ENCODE results near the gene CDC45. TPM values are rescaled to one million over a fixed set of nuclear protein-coding genes. Genes with fewer than 3 reads are reported as not detected.

Gene CDC45
- total RNA-seq, 1 donor from 2014 or later, result 0.82 TPM

DNA sequence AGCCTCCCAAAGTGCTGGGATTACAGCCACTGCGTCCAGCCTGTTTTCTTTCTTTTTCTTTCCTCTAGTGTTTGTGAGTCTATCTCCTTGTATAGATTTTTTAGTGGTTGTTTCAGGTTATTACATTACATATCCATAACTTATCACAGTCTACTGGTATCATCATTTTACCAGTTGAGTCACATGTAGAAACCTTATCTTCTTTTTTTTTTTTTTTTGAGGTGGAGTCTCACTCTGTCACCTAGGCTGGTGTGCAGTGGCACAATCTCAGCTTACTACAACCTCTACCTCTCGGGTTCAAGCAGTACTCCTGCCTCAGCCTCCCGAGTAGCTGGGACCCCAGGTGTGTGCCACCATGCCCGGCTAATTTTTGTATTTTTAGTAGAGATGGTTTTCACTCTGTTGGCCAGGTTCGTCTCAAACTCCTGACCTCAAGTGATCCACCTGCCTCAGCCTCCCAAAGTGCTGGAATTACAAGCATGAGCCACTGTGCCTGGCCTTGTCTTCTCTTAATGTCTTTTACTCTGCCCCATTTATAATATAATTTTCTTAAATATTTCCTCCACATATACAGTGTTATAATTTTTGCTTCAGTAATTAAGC lies 11.0 kb downstream of the CDC45 start:
- FAIRE-seq, result no peak
- no peak for DNase-seq (ENCODE audit: low spot score in 2 of 2)

DNA sequence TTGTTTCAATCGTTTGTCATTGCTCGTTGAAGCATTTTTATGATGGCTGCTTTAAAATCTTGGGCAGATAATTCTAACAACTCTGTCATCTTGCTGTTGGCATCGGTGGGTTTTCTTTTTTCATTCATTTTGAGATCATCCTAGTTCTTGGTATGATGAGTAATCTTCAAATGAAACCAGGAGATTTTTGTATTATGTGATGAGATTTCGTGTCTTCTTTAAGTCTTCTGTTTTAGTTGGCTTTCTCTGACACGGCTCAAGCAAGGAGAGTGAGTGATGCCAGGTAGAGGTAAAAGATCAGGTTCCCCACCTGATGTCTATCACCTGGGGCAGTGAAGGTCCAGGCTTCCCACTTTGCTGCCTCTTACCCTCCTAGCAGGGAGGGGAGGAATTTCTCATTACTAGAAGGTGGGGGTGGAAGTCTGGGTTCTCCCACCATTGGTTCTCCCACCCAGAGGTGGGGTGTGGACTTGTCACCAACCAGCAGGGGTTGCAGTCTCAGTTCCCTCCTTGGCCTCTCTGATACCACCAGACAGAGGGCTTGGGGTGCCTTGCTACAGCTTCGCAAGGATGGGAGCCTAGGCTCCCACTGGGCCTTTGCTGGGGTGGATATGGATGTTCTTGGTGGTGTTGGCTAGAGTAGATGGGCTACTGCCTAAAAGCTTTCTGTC lies 12.9 kb downstream of the CDC45 start:
- no peak for FAIRE-seq
- no peak for DNase-seq (ENCODE audit: low spot score in 2 of 2)

DNA sequence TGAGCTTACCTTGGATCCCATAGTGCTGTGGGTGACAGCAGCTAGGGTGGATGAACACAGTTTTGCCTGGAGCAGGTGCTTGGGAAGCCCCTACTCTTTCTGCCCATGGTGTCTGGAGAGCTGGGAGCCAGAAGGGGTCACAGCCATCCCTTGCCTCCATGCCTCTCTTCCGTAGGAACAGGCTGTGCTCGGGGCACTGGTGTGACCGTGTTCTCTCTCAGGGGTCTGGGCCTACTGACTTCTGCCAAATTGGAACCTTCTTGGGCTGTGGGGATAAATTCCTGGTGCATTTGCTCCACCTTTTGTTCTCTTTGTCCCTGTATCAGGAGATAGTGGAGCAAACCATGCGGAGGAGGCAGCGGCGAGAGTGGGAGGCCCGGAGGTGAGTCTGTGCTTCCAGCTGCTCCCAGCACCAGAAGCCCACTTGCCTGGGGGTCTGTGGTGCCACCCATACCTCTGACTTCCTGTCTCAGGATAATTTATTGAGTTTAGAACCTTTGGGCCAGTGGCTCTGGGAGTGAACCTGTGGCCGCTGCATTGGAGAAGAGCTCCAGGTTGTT lies 14.4 kb downstream of the CDC45 start:
- FAIRE-seq (no peak), DNase-seq (ENCODE audit: low spot score in 2 of 2) (no peak)

DNA sequence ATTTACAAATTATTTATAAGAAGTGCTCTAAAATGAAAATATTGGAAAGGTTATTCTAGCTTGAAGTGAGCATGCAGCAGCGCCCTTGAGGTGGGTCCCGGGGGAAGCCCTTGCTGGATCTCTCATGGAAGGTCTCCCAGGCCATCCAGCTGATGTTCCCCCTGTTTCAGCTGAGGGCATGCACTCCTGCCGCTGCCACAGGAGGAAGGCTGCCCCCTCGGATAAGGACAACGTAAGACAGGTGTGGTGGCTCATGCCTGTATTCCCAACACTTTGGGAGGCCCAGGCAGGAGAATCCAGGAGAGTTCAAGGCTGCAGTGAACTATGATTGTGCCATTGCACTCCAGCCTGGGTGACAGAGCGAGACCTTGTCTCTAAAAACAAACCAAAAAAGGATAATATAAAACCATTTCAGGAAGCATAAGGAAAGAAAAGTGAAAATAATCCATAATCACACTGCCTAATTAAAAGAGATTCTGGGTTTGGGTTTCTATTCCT lies 15.0 kb downstream of the CDC45 start:
- no peak for DNase-seq (ENCODE audit: low spot score in 2 of 2)
- FAIRE-seq, result no peak

- DNase-seq (ENCODE audit: low spot score in 2 of 2), result no peak
- FAIRE-seq, result no peak
Observed at GRCh38 chr22:19495562-19496323, 16.0 kb downstream of the CDC45 start.

DNA sequence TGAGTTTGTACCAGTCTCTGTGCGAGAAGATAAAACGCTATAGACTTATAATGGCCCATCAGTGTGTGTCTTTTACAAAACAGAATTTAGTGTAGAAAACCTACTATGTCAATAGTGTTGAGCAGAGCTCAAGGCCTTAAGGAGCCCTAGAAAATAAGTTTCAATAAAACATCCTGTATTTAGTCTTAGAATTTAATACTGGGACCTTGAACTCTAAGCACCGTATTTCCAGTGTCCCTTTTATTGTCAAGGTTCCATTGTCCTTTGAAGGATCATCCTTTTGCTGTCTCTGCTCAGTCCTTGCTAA lies 16.6 kb downstream of the CDC45 start:
- DNase-seq (ENCODE audit: low spot score in 2 of 2) (no peak), FAIRE-seq (no peak)

DNA sequence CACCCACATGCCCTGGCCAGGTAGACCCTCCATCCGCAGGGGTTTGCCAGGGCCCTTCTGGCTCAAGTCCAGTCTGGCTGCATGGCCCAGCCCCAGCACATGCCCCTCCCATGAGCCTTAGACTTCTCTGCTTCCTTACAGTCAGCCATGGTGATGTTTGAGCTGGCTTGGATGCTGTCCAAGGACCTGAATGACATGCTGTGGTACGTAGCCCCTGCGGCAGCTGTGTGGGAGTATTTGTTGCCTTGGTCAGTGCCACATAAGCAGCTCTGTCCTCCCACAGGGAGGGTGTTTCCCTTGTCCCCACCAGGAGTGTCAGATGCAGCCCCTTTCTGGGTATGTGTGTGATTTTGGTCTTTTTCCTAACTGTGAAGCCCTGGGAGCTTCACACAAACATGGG lies 17.5 kb downstream of the CDC45 start:
- DNase-seq (ENCODE audit: low spot score in 2 of 2) (peak in 1 of 2 donors; percentile 34), FAIRE-seq (no peak)

GRCh38 chr22:19498154-19498865 lies 18.6 kb downstream of the CDC45 start:
- DNase-seq (ENCODE audit: low spot score in 2 of 2) (no peak), FAIRE-seq (no peak)

DNA sequence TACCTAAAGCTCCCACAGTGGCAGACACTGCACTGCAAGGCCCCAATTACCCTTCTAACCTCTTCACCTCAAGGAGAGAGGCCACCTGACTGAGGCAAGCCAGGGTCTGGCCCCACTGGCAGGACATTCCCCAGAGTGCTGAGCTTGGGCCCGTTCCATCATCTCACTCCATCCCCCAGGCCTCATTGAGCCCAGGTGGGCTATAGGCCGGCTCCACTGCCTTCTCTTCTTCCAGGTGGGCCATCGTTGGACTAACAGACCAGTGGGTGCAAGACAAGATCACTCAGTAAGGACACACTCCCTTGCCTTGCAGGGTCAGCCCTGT lies 19.1 kb downstream of the CDC45 start:
- no peak for FAIRE-seq
- DNase-seq (ENCODE audit: low spot score in 2 of 2), result no peak

GRCh38 chr22:19499236-19499879 lies 19.6 kb downstream of the CDC45 start:
- DNase-seq (ENCODE audit: low spot score in 2 of 2) (no peak), FAIRE-seq (no peak)

- FAIRE-seq, result no peak
- DNase-seq (ENCODE audit: low spot score in 2 of 2), result no peak
Observed at GRCh38 chr22:19499880-19500242, 20.1 kb downstream of the CDC45 start.

DNA sequence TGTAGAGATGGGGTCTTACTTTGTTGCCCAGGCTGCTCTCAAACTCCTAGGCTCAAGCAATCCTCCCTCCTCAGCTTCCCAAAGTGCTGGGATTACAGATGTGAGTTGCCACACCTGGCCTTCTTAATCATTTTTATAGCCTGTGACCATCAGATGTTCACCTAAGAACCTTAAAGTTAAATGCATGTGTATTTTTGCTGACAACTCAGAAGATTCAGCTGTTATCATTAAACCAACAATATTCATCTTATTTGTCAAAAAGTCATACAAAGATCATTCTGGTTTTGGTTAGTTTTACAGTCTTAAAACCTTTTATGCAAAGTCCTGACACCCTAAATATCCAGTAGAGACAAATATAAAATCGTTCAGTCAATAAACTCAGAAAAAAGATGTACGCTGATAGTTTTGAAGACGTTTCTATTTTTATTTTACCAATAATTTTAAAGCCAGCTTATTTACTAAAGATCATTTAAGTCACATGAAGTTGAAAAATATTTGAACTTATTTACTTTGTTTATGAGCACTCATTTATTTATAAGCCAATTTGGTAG lies 22.3 kb downstream of the CDC45 start:
- FAIRE-seq (no peak), DNase-seq (ENCODE audit: low spot score in 2 of 2) (no peak)

- no peak for FAIRE-seq
- DNase-seq (ENCODE audit: low spot score in 2 of 2), result no peak
Observed at GRCh38 chr22:19503367-19503766, 23.6 kb downstream of the CDC45 start.

- FAIRE-seq (no peak), DNase-seq (ENCODE audit: low spot score in 2 of 2) (no peak)
Observed at GRCh38 chr22:19503869-19504268, 24.1 kb downstream of the CDC45 start.

DNA sequence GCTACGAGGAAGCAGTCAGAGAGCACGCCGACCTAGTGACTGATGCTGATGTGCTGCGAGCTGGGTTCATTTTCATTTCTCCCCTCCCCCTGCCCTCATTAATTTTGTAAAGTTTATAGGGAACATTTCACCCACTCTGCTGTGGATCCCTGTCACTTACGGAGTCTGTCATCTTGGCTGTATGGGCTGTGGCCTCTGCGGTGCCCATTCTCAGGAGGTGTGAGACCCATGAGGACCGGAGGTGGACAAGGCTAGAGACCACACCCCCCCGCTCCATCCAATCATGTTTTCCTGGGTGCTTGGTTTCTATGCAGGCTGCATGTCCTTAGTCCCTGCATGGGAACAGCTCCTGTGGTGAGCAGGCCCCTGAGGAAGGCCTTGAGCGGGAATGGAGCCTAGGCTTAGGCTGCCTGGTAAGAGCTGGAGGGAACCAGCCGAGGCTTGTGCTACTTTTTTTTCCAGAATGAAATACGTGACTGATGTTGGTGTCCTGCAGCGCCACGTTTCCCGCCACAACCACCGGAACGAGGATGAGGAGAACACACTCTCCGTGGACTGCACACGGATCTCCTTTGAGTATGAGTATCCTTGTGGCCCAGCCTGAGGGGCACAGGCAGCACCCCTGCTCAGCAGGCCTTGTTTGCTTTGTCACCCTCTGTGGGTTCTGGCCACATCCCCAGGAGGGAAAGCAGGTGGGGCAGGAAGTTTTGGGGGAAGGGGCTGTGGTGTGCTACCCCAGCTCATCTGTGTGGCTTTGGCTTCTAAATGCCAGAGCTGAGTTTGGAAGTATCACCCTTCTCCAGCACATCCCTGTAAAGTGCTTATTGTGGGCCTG lies 25.4 kb downstream of the CDC45 start:
- DNase-seq (ENCODE audit: low spot score in 2 of 2), result no peak
- FAIRE-seq, result no peak

GRCh38 chr22:19505735-19506126 lies 26.0 kb downstream of the CDC45 start:
- no peak for DNase-seq (ENCODE audit: low spot score in 2 of 2)

GRCh38 chr22:19506212-19506611 lies 26.5 kb downstream of the CDC45 start:
- FAIRE-seq, result no peak
- no peak for DNase-seq (ENCODE audit: low spot score in 2 of 2)

More at GRCh38 chr22:19505735-19506126, 26.0 kb downstream of the CDC45 start:
- FAIRE-seq, result no peak

DNA sequence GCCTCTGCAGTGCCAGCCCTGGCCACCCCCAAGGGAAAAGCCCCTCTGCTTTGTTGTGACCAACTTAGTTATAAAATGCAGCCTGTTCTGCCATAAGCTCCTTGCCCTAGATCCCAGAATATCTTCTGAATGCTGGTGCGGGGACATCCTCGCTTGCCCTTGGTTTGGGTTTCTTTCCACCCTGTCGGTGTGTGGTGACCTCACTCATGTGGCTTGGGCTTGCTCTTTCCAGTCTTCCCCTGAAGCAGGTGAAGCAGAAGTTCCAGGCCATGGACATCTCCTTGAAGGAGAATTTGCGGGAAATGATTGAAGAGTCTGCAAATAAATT lies 27.8 kb downstream of the CDC45 start:
- FAIRE-seq, result no peak
- no peak for DNase-seq (ENCODE audit: low spot score in 2 of 2)

DNA sequence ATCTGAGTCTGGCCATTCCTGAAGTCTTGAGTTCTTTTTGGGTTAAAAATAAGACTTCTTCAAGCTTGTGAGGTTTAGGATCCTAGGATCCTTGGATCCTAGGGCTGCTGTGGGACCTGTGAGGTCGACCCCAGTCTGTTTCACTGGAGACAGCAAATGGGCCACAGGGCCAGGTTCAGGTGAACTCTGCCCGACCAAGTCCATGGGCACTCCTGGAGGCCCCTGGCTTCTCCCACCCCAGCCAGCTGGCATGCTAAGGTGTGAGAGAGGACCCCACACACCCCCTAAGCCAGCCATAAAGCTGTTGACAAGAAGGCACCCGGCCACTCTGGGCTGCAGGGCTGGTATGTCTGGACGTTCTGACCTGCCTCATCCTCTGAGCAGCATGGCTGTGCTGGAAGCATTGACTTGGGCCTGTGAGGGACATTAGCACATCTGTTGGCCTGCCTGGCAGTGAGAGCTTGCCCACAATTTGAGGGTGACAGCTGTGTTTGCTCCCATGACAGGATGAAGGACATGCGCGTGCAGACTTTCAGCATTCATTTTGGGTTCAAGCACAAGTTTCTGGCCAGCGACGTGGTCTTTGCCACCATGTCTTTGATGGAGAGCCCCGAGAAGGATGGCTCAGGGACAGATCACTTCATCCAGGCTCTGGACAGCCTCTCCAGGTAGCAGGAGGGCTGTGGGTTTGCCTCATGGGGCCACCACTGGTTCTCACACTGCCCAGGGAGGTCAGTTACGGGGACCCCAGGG lies 28.5 kb downstream of the CDC45 start:
- FAIRE-seq, result no peak
- no peak for DNase-seq (ENCODE audit: low spot score in 2 of 2)
